Activated naive CD4-positive, alpha-beta T cell treated with anti-CD3 and anti-CD28 coated beads, Interleukin-2, amount 50 U/mL, for 72 hours (primary cell): Measurements from ENCODE around the gene IL10RB. TPM values are rescaled to one million over a fixed set of nuclear protein-coding genes. Genes with fewer than 3 reads are reported as not detected.
"Not testable (repeated sequence)": the region's sequence is repeated elsewhere in the genome, so short reads cannot be mapped to it uniquely, and the experiment has no call there.

Source experiments
- ATAC-seq, 2 donors: fragments of 150-1000 bp; cut with Tn5 transposase; 2 replicates each; pipeline ENCODE4 v1.10.0; 2021; ENCODE audit warnings: mild to moderate bottlenecking in 2 of 2, moderate library complexity in 2 of 2
- DNase-seq, 2 donors: peaks; one replicate each; pipeline ENCODE4 v3.0.0; 2021 to 2022; ENCODE audit warnings: low spot score in 2 of 2
- H3K27ac Mint-ChIP-seq, 2 donors: one replicate each; pipeline ENCODE4 v1.8.0; 2022; ENCODE audit warnings: mild to moderate bottlenecking in 2 of 2, mixed read lengths in 2 of 2
- H3K36me3 Mint-ChIP-seq, 2 donors: one replicate each; pipeline ENCODE4 v1.8.0; 2022; ENCODE audit warnings: mixed read lengths in 2 of 2
- H3K9me3 Mint-ChIP-seq, 2 donors: one replicate each; pipeline ENCODE4 v1.8.0; 2022; ENCODE audit warnings: mixed read lengths in 2 of 2
- total RNA-seq, 2 donors: library from RNA; stranded (reverse); gene quantifications; one replicate each; pipeline ENCODE4 v1.2.3, GENCODE V29; 2022

Gene IL10RB
- total RNA-seq, 2 donors from 2014 or later = 21.4 to 33.5 TPM

GRCh38 chr21:33237486-33237885, 28.7 kb upstream of the IL10RB start:
- H3K36me3 Mint-ChIP-seq = peaks cover 14 to 41% of the 10 kb centered on the region in 2 donors
- peak in 1 of 2 donors; percentile 10 for ATAC-seq
- peak overlapping the region; percentile 86 to 93 for H3K27ac Mint-ChIP-seq
- no peak for DNase-seq
- H3K9me3 Mint-ChIP-seq = no peaks in the 10 kb centered on the region

GRCh38 chr21:33238146-33238545, 28.0 kb upstream of the IL10RB start:
- Mint-ChIP-seq H3K36me3 (peaks cover 7 to 35% of the 10 kb centered on the region in 2 donors), H3K27ac (peak overlapping the region; percentile 86 to 93), H3K9me3 (no peaks in the 10 kb centered on the region)
- DNase-seq = no peak
- peak; percentile 75 to 81 for ATAC-seq

- DNase-seq = no peak
- Mint-ChIP-seq H3K27ac (peak overlapping the region; percentile 86 to 93), H3K36me3 (peaks cover 9 to 35% of the 10 kb centered on the region in 2 donors), H3K9me3 (no peaks in the 10 kb centered on the region)
- ATAC-seq = peak; percentile 67 to 78
These were observed 27.5 kb upstream of the IL10RB start for GRCh38 chr21:33238565-33239255.

GRCh38 chr21:33239559-33240127, 26.5 kb upstream of the IL10RB start:
- H3K9me3 Mint-ChIP-seq, DNase-seq, ATAC-seq: not testable (repeated sequence)
- Mint-ChIP-seq H3K36me3 (peaks cover 11 to 40% of the 10 kb centered on the region in 2 donors), H3K27ac (peak overlapping the region; percentile 82 to 86)

- ATAC-seq (no peak), DNase-seq (no peak)
- Mint-ChIP-seq H3K9me3 (no peaks in the 10 kb centered on the region), H3K36me3 (peaks cover 19 to 45% of the 10 kb centered on the region in 2 donors), H3K27ac (peak overlapping the region in 1 of 2 donors; percentile 86)
These were observed 25.8 kb upstream of the IL10RB start for GRCh38 chr21:33240404-33240803.

GRCh38 chr21:33241846-33242245, 24.3 kb upstream of the IL10RB start:
- no peak for ATAC-seq
- H3K27ac Mint-ChIP-seq = no peak overlapping the region
- DNase-seq = no peak
- peaks cover 33 to 53% of the 10 kb centered on the region in 2 donors for H3K36me3 Mint-ChIP-seq
- H3K9me3 Mint-ChIP-seq = no peaks in the 10 kb centered on the region

GRCh38 chr21:33242846-33243245, 23.3 kb upstream of the IL10RB start:
- peak overlapping the region in 1 of 2 donors; percentile 97 for H3K27ac Mint-ChIP-seq
- not testable (repeated sequence) for ATAC-seq, DNase-seq, H3K9me3 Mint-ChIP-seq
- peaks cover 42 to 59% of the 10 kb centered on the region in 2 donors for H3K36me3 Mint-ChIP-seq

GRCh38 chr21:33244082-33244778, 21.9 kb upstream of the IL10RB start:
- DNase-seq (no peak), ATAC-seq (peak; percentile 58 to 70)
- peaks cover 45 to 73% of the 10 kb centered on the region in 2 donors for H3K36me3 Mint-ChIP-seq
- no peaks in the 10 kb centered on the region for H3K9me3 Mint-ChIP-seq
- H3K27ac Mint-ChIP-seq = peak overlapping the region; percentile 92 to 97

GRCh38 chr21:33244779-33245105, 21.4 kb upstream of the IL10RB start:
- H3K9me3 Mint-ChIP-seq = no peaks in the 10 kb centered on the region
- ATAC-seq = peak; percentile 49 to 71

GRCh38 chr21:33245289-33245918, 20.8 kb upstream of the IL10RB start:
- Mint-ChIP-seq H3K27ac (peak overlapping the region; percentile 92 to 97), H3K9me3 (no peaks in the 10 kb centered on the region), H3K36me3 (peaks cover 45 to 79% of the 10 kb centered on the region in 2 donors)
- ATAC-seq (no peak), DNase-seq (no peak)

More at GRCh38 chr21:33244779-33245105, 21.4 kb upstream of the IL10RB start:
- peak overlapping the region; percentile 92 to 97 for H3K27ac Mint-ChIP-seq
- peaks cover 45 to 78% of the 10 kb centered on the region in 2 donors for H3K36me3 Mint-ChIP-seq
- no peak for DNase-seq

- ATAC-seq (no peak), DNase-seq (no peak)
- H3K27ac Mint-ChIP-seq = peak overlapping the region; percentile 5 to 92
- no peaks in the 10 kb centered on the region for H3K9me3 Mint-ChIP-seq
- peaks cover 52 to 90% of the 10 kb centered on the region in 2 donors for H3K36me3 Mint-ChIP-seq
These were observed 19.7 kb upstream of the IL10RB start for GRCh38 chr21:33246506-33246905.

GRCh38 chr21:33246963-33247362, 19.2 kb upstream of the IL10RB start:
- peak overlapping the region in 1 of 2 donors; percentile 92 for H3K27ac Mint-ChIP-seq
- peaks cover 50 to 86% of the 10 kb centered on the region in 2 donors for H3K36me3 Mint-ChIP-seq
- DNase-seq (no peak), ATAC-seq (no peak)
- no peaks in the 10 kb centered on the region for H3K9me3 Mint-ChIP-seq

GRCh38 chr21:33247599-33247998, 18.6 kb upstream of the IL10RB start:
- peak overlapping the region in 1 of 2 donors; percentile 92 for H3K27ac Mint-ChIP-seq
- H3K9me3 Mint-ChIP-seq = no peaks in the 10 kb centered on the region
- ATAC-seq = no peak
- no peak for DNase-seq
- H3K36me3 Mint-ChIP-seq = peaks cover 48 to 82% of the 10 kb centered on the region in 2 donors

GRCh38 chr21:33249331-33250002, 16.7 kb upstream of the IL10RB start:
- no peaks in the 10 kb centered on the region for H3K9me3 Mint-ChIP-seq
- H3K36me3 Mint-ChIP-seq = peaks cover 49 to 78% of the 10 kb centered on the region in 2 donors
- ATAC-seq = no peak
- peak overlapping the region; percentile 23 for H3K27ac Mint-ChIP-seq
- DNase-seq = no peak

- ATAC-seq = no peak
- DNase-seq = no peak
- Mint-ChIP-seq H3K27ac (peak overlapping the region in 1 of 2 donors; percentile 3), H3K36me3 (peaks cover 35 to 70% of the 10 kb centered on the region in 2 donors), H3K9me3 (no peaks in the 10 kb centered on the region)
These were observed 15.0 kb upstream of the IL10RB start for GRCh38 chr21:33251119-33251518.

GRCh38 chr21:33253382-33253781, 12.8 kb upstream of the IL10RB start:
- DNase-seq, ATAC-seq, H3K27ac Mint-ChIP-seq, H3K9me3 Mint-ChIP-seq: not testable (repeated sequence)
- H3K36me3 Mint-ChIP-seq = peaks cover 35 to 73% of the 10 kb centered on the region in 2 donors
